Skeletal muscle cell (primary cell): ENCODE data around the gene GRB2.
A peak's percentile ranks its signal among the peaks of the same experiment; 100 is the strongest.
"Not testable (repeated sequence)": the region's sequence is repeated elsewhere in the genome, so short reads cannot be mapped to it uniquely, and the experiment has no call there.

Experiments
- DNase-seq: peaks from one replicate; pipeline ENCODE4 v3.0.0-alpha.2; 2010; ENCODE audit warnings: low read depth
- H3K4me3 ChIP-seq: 2 replicates; pipeline ENCODE4 v1.5.1; 2011; ENCODE audit warnings: low read depth, mild to moderate bottlenecking, control low read depth, low read length, moderate library complexity

Gene GRB2

DNA sequence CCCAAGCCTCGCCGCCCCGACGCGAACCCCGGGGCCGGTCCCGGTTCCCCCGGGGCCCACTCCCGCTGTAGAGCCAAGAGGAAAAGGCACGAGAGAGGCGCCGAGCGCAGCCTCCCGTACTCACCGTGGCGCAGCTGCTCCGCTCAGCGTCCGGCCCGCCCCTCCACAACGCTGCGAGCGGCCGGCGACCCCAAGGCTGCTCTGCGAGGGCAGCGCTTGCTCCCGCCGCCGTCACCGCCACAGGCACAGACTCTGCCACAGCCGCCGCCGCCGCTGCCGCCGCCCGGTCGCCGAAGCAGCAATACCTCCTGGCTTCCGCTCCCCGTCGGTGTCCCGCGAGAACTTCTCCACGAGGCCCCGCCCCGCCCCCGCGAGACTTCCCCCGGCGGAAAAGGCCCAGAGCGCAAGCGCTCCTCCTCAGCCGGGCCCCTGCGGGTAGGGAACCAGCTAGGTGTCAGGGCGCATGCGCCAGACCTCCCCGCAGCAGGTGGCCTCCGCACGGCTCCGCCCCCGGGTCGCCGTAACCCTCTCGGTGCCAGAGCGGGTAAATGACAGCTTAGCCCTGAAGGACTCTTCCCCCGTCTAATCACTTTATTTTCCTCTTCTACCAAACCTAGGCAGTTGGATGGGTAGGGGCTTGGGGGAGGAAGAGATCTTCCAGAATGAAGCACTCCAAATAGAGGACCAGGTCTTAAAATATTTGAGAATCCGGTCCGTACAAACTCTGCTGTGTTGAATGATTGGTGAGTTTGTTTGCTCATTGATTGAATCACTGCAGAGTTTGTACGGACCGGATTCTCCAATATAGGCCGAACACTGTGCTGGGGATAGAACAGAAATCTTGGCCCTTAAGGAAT, at the start of gene GRB2:
TSS of gene GRB2 (minus strand) at position 314 of the 857 bp plus-strand sequence. CDS start 12,050 bp downstream, outside the sequence.
- peak; percentile 79 for DNase-seq
- peak within 1 kb of the TSS; percentile 99 for H3K4me3 ChIP-seq

DNA sequence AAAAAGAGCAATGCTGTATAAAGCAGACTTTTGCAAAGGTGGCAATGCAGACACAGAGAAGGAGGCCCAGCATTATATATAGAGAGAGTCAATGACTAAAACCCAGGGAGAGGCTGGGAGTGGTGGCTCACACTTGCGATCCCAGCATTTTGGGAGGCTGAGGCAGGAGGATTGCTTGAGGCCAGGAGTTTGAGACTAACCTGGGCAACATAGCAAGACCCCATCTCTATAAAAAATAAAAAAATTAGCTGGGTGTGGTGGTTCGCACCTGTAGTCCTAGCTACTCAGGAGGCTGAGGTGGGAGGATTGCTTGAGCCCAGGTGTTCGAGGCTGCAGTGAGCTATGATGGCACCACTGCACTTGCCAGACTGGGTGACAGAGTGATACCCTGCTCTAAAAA, 49.2 kb upstream of the GRB2 start:
- not testable (repeated sequence) for DNase-seq, H3K4me3 ChIP-seq

DNA sequence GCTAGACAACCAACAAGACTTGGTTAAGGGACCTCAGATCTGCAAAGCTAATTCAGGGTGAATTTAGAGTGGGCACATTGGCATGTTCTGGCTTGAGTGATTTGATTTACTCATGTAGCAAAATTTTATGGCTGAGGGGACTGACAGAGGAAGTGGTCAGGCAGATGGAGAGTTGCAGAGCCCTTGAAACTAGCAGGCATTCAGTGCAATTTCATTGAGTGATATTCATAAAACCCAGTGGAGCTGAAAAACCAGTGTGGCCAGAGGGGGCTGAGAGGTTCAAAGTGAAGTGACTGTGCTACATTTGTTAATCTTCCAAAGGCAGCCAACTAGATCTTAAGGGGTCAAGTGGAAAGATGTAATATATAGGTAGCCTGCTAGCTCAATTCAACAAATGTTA, 48.7 kb upstream of the GRB2 start:
- no peak overlapping the region for H3K4me3 ChIP-seq
- no peak for DNase-seq

DNA sequence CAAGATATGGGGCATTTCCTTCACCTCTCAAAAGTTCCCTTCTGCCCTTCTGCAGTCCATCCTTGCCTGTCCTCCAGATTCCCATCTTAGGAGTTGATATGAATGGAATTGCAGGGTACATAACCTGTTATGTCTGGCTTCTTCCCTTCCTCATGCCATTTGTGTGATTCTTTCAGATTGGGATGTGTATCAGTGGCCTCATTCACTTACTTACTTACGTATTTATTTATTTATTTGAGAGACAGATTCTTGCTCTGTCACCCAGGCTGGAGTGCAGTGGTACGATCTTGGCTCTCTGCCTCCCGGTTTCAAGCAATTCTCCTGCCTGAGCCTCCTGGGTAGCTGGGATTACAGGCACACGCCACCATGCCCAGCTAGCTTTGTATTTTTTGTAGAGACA, 44.8 kb upstream of the GRB2 start:
- no peak for DNase-seq
- H3K4me3 ChIP-seq, result no peak overlapping the region

DNA sequence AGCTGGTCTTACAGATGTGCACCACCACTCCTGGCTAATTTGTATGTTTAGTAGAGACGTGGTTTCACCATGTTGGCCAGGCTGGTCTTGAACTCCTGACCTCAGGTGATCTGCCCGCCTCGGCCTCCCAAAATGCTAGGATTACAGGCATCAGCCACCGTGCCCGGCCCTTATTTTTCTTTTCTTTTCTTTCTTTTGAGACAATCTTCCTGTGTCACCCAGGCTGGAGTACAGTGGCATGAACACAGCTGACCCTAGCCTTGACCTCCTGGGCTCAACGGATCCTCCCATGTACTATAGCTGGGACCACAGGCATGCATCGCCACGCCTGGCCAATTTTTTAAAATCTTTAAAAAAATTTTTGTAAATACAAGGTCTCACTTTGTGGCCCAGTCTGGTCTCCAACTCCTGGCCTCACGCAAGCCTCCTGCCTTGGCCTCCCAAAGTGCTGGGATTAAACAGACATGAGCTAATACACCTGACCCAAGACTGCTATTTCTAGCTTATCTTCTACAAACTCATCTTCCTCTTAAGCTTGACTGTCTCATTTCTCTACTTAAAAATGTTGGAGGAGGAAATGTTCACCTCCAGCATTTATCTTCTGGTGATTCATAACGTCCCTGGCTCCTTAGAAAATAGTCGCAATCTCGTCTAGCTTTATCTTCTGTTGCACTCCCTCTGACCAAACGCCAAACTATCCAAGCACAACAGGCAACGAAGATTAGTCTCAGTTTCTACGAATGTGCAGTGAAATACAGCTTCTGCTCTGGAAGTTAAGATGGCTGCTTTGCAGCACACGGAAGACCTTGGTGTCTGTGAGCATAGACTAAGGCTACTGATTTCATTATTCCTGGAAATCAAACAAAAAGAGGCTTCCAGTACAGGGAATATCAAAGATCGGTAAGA, 42.7 kb upstream of the GRB2 start:
- no peak overlapping the region for H3K4me3 ChIP-seq
- DNase-seq, result no peak

DNA sequence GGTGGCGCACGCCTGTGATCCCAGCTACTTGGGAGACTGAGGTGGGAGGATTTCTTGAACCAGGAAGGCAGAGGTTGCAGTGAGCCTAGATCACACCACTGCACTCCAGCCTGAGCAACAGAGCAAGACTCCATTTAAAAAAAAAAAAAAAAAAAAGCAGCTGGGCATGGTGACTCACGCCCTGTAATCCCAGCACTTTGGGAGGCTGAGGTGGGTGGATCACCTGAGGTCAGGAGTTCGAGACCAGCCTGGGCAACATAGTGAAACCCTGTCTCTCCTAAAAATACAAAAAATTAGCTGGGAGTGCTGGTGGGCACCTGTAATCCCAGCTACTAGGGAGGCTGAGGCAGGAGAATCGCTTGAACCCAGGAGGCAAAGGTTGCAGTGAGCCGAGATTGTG, 40.4 kb upstream of the GRB2 start:
- DNase-seq, H3K4me3 ChIP-seq: not testable (repeated sequence)

DNA sequence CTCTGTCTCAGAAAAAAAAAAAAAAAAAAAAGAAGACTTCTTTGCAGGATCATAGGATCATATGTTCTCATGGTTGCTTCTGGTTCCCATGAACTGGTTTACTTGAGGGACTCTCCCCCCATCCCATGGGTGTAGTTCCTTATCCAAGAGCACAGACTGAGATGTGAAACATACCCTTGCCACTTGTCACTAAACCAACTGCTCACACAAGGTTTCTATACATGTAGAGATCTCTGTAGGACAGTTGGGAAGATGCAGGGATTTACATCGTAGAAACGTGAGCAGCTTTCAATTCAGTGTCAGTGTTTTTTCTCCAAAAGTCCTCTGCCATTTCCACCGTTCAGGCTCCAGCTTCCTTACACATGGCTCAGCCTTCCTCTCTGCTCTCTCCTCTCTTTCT, 39.8 kb upstream of the GRB2 start:
- H3K4me3 ChIP-seq, result no peak overlapping the region
- no peak for DNase-seq

DNA sequence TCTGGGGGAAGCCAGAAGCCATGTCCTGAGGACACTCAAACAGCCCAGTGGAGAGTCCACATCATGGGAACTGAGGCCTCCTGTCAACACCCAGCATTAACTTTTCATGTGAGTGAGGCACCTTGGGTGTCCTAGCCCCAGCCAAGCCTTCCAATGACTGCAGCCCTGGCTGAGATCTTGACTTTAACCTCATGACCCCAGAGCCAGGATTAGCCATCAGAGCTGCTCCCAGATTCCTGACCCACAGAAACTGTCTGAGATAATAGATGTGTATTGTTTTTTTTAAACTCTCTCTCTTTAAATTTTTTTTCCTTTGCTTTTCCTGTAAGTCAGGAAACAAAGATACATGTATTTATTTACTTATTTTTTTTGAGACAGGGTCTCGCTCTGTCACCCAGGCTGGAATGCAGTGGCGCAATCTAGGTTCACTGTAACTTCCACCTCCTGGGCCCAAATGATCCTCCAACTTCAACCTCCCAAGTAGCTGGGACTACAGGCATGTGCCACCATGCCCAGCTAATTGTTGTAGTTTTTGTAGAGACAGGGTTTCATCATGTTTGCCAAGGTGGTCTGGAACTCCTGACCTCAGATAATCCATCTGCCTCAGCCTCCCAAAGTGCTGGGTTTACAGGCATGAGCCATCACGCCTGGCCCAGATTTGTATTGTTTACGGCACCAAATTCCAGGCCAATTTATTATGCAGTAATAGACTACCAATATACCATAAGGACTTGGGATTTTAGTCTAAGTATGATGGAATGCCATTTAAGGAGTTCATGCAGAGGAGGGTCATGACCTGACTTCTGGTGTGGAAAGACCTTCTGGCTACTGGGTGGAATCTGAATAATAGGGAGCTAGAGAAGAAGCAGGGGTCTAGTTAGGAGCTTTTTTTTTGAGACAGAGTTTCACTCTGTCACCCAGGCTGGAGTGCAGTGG, 37.0 kb upstream of the GRB2 start:
- no peak overlapping the region for H3K4me3 ChIP-seq
- DNase-seq, result no peak

DNA sequence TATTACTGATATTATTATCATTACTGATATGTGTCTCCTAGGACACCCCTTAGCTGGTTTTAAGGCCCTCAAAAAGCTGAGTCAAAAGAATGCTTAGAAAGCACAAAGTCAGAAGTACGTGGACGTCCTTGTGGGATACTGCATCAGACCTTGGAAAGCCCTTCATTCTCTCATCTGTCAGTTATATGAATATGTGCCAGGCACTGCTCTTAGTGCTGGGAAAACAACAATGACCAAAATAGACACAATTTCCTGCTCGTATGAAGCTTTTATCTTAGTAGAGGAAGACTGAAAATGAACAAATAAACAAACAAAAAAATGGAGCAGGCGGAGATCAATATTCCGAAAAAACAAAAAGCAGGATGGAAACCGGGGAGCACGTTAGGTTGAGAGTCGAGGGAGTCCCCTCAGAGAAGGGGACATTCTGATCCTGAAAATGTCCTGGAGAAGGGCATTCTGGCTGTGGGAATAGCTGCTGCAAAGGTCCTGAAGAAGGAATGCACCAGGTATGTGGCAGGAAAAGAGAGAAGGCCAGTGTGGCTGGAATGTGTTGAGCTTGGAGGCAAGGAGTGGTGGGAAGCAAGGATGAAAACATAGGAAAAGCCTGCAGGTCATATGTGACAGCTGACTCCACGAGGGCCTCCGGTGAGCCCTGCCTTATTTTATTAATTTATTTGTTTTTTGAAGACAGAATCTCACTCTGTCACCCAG, 35.4 kb upstream of the GRB2 start:
- DNase-seq, result no peak
- H3K4me3 ChIP-seq, result no peak overlapping the region

DNA sequence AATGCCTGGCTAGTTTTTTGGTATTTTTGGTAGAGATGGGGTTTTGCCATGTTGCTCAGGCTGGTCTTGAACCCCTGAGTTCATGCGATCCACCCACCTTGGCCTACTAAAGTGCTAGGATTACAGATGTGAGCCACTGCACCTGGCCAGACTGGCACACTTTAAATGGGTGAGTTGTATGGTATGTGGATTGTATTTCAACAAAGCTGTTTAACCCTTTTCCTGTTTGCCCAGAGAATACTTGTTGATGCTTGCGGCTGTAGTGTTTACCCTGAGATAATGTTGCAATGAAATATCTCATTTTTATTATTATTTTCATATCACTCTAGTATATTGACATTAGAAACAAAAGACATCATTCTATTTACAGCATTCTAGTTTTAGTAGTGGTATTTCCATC, 33.8 kb upstream of the GRB2 start:
- DNase-seq, result no peak

DNA sequence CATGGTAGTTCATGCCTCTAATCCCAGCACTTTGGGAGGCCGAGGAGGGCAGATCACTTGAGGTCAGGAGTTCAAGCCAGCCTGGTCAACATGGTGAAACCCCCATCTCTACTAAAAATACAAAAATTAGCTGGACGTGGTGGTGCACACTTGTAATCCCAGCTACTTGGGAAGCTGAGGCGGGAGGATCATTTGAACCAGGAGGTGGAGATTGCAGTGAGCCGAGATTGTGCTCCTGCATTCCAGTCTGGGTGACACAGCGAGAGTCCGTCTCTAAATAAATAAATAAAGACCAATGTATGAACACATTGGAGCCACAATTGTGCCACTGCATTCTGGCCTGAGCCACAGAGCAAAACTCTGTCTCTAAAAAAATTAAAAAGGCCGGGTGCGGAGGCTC, 31.9 kb upstream of the GRB2 start:
- H3K4me3 ChIP-seq, DNase-seq: not testable (repeated sequence)

More for the DNA sequence above, 33.8 kb upstream of the GRB2 start:
- H3K4me3 ChIP-seq, result no peak overlapping the region

DNA sequence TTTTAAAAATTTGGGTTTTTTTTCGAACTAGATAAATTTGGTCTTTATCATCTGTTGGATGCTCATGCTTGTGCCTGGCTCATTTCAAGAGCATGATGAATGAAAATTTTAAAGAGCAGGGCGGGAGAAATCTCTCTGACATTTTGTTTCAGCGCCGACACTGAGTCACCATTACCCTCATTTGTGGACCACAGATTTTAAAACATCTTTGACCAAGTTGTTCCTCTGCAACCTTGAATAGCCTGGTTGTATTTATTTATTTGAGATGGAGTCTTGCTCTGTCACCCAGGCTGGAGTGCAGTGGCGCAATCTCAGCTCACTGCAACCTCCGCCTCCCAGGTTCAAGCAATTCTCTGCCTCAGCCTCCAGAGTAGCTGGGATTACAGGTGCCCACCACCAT, 29.0 kb upstream of the GRB2 start:
- not testable (repeated sequence) for H3K4me3 ChIP-seq, DNase-seq

DNA sequence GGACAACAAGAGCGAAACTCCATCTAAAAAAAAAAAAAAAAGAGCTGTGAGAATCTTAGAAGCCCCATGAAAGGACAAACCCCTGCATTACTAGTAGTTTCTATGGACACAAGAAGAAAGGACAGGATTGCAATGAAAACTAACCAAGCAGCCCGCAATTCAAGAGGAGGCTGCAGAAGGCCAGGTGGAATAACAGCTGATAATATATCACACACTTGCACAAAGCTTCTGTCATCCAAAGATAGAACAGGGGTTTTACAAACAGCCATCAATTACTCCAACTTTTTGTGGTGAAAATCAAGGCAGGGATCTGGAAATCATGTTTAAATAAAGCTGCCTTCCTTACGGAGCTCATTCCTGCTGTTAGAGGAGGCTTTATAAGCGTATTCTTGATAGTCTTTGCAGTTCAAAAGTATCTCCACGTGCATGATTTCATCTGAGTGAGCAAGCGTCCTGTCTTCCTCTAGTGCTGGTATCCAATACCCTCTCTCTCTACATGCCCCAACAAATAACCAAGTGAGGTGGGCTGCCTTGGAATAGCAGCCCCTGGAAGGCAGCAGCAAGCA, 27.8 kb upstream of the GRB2 start:
- DNase-seq, result no peak
- H3K4me3 ChIP-seq, result no peak overlapping the region

DNA sequence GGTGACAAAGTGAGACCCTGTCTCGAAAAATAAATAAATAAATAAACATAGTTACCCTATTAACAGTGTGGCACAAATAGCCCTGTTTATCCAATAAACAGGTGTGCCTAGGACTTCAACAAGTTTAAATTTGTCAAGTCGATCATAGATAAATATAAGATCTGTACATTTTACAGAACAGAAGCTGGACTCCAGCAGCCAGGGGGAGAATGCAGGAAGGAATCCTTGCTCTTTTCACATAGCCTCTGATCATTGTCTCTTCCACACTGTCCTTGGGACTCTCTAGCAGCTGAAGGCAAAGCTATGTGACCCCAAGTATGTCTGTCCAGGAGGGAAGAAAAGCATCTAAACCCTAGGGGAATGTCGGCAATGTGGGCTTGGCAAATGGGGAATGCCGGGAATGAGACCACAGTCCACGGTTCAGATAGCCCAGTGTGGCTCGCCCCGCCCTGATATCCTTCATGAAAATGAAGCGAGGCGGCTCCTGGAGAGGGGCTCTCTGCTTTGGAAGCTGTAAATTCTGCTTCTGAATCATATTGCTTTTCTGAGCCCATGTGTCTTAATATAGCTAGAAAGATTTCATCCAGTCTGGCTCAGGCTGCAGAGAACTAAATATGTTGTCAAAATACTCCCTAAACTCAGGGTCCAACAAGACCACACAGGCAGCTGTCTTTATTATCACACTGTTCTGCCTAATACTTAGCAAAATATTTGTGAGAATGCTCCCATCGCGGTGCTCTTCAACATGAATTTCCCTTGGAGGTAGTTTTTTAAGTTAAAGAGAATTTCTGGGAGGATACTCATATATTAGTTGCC, 24.9 kb upstream of the GRB2 start:
- no peak for DNase-seq
- H3K4me3 ChIP-seq, result no peak overlapping the region

DNA sequence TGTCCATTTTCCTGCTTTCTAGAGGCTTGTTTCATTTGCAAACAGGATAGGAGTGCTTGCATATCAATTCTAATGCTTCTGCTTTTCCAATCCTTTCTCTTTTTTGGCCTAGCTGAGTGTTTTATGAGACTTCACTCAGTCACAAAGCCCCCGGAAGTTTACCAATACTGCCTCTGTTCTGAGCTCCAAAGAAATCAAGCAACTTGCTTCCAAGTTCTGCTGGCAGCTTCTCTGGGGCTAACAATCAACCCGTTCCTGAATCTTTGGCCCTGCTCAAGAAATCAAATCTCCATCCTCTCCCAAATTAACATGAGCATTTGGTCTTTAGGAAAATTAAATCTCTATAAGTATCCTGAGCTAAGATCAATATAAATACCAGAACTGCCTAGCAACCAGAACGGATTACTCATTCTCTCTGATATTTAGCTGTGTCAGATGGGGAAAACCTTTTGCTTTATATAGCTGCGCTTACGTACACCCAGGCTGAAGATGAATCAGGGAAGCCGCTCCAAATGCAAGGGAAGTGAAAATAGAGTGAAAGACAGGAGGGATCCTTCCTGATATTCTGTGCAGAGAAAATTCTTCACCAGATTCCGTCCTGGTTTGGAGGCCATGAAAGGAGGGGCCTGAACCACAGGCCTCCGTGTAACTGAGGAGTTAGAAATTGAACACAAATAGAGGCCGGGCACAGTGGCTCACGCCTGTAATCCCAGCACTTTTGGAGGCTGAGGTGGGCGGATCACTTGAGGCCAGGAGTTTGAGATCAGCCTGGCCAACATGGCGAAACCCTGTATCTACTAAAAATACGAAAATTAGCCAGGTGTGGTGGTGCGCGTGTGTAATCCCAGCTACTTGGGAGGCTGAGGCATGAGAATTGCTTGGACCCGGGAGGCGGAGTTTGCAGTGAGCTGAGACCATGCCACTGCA, 23.3 kb upstream of the GRB2 start:
- H3K4me3 ChIP-seq, result no peak overlapping the region
- DNase-seq, result peak; percentile 66

DNA sequence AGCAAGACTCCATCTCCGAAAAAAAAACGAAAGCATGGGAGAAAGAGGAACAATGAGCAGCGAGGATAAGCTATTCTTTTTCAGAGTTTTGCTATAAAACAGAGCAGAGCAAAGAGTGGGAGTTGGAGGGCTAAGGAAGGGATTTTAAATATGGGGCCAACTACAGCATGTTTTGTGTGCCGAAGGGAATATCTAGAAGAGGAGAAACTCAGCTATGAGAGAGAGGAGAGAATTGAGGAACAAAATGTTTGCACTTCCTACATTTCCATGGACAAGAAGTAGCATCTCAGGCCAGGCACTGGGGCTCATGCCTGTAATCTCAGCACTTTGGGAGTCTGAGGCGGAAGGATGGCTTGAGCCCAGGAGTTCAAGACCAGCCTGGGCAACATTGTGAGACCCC, 13.1 kb upstream of the GRB2 start:
- H3K4me3 ChIP-seq, result no peak overlapping the region
- DNase-seq, result no peak
